HG02852 (cell line): Measurements from ENCODE around the gene IFITM1.
"Not testable (repeated sequence)": the region's sequence is repeated elsewhere in the genome, so short reads cannot be mapped to it uniquely, and the experiment has no call there.

ENCODE experiments used
- ATAC-seq: cut with Tn5 transposase; IDR thresholded peaks from one replicate; pipeline ENCODE4 v1.9.1; 2021; ENCODE audit warnings: mild to moderate bottlenecking, moderate library complexity; ENCODE audit not compliant: unreplicated experiment

IFITM1 gene

DNA sequence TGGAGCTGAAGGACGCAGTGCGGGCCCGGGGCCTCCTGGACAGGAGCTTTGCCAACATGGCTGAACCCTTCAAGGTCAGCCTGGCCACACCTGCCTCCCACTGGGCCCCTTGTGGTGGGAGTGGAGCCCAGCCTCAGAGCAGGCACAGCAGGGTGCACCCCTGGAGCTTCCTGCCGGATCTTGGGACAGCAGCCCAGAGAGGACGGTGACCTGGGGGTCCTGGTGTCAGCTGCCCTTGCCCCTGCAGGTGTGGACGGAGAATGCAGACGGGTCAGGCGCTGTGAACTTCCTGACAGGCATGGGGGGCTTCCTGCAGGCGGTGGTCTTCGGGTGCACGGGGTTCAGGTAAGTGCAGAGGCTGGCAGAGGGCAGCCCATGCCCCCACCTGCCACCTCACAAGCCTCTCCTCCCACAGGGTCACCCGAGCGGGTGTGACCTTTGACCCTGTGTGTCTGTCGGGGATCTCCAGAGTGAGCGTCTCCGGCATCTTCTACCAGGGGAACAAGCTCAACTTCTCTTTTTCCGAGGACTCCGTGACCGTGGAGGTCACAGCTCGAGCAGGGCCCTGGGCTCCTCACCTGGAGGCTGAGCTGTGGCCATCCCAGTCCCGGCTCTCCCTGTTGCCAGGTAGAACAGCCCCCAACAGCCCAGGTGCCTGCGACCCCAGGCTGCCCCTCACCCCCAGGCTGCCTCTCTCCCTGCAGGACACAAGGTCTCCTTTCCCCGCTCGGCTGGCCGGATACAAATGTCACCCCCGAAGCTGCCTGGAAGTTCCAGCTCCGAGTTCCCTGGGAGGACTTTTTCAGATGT lies 19.8 kb upstream of the IFITM1 start:
- no peak for ATAC-seq

- no peak for ATAC-seq
Observed at GRCh38 chr11:294780-295179, 19.1 kb upstream of the IFITM1 start.

DNA sequence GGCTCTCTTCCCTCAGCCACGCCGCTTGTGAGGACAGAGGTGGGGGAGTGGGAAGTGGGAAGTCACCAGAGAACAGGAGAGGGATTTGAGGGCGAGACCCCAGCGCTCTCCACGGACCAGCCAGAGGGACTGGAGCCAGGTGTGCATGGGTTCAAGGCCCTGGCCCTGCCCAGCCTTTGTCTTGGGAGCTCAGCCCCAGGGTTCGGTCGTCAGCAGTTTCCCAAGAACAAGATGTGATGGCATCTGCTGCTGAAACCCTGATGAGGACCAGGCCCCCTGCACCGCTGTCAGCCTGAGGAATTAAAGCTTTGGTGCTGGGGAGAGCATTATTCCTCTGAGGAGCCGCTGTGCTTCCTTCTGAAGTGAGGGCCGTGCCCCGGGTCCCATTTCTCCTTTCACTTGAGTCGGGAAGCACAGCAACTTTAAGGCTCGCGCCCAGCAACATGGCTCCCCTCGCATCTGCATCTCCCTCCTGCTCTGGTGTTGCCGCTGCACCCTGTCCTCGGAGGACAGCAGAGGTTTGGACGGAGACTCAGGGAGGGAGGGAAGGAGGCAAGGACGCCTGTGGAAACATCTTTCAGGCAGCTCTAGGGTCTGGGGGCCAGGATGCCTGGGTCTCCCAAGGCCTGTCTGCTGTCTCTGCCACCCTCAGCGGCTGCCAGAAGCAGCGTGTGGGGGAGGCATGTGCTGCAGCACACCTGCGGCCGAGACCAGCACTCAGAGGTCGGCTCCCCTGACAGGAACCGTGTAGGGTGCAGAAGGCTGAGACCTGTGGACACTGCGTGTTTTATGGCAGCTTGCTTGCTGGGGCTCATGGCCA lies 18.3 kb upstream of the IFITM1 start:
- no peak for ATAC-seq

GRCh38 chr11:296171-297050 lies 17.4 kb upstream of the IFITM1 start:
- ATAC-seq = no peak

DNA sequence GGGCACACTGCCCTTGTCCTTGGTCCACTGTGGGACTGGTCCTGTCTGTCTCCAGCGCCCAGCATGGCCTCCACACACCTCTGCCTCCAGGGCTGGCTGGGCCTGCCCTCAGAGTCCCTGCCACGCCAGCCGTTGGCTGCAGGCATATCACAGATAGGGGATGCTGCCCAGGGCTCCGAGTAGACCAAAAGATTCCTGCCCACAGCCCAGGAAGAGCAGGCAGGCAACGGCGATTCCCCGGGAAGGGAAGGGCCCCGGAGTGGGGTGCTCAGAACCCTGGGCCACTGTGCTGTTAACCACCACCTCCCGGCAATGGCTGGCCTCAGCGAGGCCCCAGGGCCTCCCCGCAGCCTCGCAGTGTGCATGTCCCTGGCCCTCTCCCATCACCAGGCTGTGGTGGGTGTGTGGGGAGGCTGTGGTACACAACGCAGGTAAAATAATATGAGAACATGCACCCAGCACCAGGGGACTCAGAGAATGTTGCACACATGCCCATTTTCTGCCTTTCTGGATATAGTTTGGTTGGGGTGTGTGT lies 16.7 kb upstream of the IFITM1 start:
- no peak for ATAC-seq

- no peak for ATAC-seq
Observed at GRCh38 chr11:297586-298405, 16.0 kb upstream of the IFITM1 start.

- no peak for ATAC-seq
Observed at GRCh38 chr11:298406-299065, 15.3 kb upstream of the IFITM1 start.

DNA sequence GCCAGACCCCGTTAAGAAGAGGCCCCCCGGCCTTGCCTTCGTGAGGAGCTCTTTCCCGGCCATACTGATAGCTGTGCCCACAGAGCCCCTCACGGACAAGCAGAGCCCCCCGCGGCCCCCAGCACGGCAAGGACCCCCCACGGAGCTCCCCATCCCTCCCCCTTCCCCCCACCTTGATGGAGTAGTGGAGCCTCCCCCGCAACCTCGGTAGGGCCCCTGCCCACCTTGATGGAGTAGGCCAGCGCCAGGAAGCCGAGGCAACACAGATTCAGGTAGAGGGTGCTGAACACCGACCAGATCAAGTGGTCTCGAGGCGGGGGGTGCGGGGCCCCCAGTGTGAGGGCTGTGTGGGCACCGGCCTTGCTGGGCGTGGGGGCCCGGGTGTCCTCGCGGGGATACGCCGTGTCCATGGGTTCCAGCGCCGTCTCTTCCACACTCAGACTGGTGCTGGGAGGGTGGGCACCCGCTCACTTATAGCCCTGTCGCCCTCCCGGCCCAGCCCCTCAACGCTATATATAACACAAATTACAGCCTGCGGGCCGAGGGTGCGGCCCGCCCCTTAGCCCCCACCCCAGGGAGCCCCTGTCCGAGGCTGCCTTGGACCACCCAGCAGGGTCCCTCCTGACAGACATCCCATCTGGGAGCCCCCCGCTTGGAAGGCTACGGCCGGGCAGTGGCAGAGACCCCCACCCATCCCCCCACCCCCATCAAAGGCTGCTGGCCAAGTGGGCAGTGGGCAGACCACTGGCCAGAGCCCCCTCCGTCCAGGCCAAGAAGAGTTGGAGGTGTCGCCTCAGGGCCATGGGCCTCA lies 14.6 kb upstream of the IFITM1 start, which contains the start of gene IFITM5:
Gene IFITM5 (minus strand): TSS at position 446 of the 811 bp plus-strand sequence. CDS start 36 bp downstream, at position 410.
- no peak for ATAC-seq

GRCh38 chr11:299951-300735 lies 13.7 kb upstream of the IFITM1 start:
- ATAC-seq = no peak

DNA sequence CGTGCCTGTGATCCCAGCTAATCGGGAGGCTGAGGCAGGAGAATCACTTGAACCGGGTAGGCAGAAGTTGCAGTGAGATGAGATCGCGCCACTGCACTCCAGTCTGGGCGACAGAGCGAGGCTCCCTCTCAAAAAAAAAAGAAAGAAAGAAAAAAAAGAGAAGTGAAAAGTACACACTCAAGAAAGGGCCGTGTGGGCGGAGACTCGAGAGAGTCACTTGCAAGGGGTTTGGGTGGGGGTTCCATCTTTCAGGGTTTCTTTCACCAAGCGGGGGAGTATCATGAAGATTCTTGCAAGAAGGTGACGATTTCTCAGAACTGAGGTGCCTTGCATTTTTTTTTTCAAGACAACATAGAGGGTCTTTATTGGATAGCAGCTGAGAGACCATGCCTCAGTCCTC lies 10.5 kb upstream of the IFITM1 start:
- no peak for ATAC-seq

GRCh38 chr11:304061-304506 lies 9.8 kb upstream of the IFITM1 start:
- no peak for ATAC-seq

GRCh38 chr11:304915-305843 lies 8.7 kb upstream of the IFITM1 start:
- ATAC-seq = no peak

GRCh38 chr11:305844-306211 lies 8.0 kb upstream of the IFITM1 start:
- ATAC-seq = no peak

- no peak for ATAC-seq
Observed at GRCh38 chr11:306645-307371, 7.0 kb upstream of the IFITM1 start.

DNA sequence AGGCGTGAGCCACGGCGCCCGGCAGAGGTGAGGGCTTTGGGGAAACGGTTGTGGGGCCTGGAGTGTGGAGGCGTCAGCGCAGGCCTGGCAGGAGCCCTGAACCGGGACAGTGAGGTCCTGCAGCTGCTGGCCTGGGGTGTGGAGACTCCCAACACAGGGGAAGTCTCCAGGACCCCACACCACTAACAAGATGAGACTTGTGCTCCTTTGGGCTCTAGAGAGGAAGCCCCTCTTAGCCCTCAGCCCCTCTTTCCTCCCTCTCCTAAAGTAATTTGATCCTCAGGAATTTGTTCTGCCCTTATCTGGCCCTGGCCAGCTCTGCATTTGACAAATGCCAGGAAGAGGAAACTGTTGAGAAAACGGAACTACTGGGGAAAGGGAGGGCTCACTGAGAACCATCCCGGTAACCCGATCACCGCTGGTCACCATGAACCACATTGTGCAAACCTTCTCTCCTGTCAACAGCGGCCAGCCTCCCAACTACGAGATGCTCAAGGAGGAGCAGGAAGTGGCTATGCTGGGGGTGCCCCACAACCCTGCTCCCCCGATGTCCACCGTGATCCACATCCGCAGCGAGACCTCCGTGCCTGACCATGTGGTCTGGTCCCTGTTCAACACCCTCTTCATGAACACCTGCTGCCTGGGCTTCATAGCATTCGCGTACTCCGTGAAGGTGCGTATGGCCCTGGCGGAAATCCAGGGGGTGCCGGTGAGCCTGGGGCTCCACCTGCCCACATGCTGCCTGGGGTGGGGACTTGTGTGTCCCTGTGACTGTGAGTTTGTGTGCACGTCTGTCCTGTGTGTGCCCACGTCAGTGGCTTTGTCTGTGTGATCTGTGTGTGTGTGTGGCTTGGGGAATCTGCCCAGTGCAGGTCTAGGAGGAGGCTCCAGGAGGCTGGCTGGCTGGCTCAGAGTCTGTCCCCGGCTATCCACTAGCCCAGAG lies 5.8 kb upstream of the IFITM1 start, which contains the start of gene IFITM2:
Gene IFITM2 (plus strand): TSS at position 51 of the 943 bp plus-strand sequence. CDS start 377 bp downstream, at position 428.
- ATAC-seq = not testable (repeated sequence)
